Spleen (tissue), 11 donors: Measurements from ENCODE around the gene HMCN2. TPM values are rescaled to one million over a fixed set of nuclear protein-coding genes. Genes with fewer than 3 reads are reported as not detected.
A peak's percentile ranks its signal among the peaks of the same experiment; 100 is the strongest.

Source experiments
- DNase-seq: peaks from one replicate; pipeline ENCODE4 v3.0.0-alpha.2; 2020
- H3K27ac ChIP-seq, 8 donors: fragments of 200-600 bp; sonication (generic) in 7 of 8; 1 replicate in 4 of 8; 2 replicates in 4 of 8; pipeline versions ENCODE4 v1.5.0 to v1.8.0; 2016 to 2021; ENCODE audit warnings: inconsistent platforms in 4 of 8, mild to moderate bottlenecking in 4 of 8, moderate library complexity in 1 of 8
- H3K27me3 ChIP-seq, 7 donors: fragments of 200-600 bp; sonication (generic) in 6 of 7; replicated peaks in 1 of 7; 1 replicate in 4 of 7; 2 replicates in 3 of 7; pipeline versions ENCODE4 v1.5.0 to v1.8.0; 2016 to 2021; ENCODE audit warnings: inconsistent platforms in 3 of 7, mild to moderate bottlenecking in 1 of 7
- H3K36me3 ChIP-seq, 6 donors: fragments of 200-600 bp; sonication (generic) in 5 of 6; 1 replicate in 4 of 6; 2 replicates in 2 of 6; pipeline versions ENCODE4 v1.5.0 to v1.8.0; 2016 to 2021; ENCODE audit warnings: inconsistent platforms in 2 of 6
- H3K4me1 ChIP-seq, 6 donors: fragments of 200-600 bp; sonication (generic) in 5 of 6; 1 replicate in 3 of 6; 2 replicates in 3 of 6; pipeline versions ENCODE4 v1.5.0 to v1.8.0; 2016 to 2021; ENCODE audit warnings: inconsistent platforms in 3 of 6
- H3K4me3 ChIP-seq, 8 donors: fragments of 200-600 bp; sonication (generic) in 7 of 8; 1 replicate in 4 of 8; 2 replicates in 4 of 8; pipeline versions ENCODE4 v1.5.0 to v1.8.0; 2016 to 2021; ENCODE audit warnings: inconsistent platforms in 4 of 8, mild to moderate bottlenecking in 4 of 8, moderate library complexity in 2 of 8
- H3K9me3 ChIP-seq, 8 donors: fragments of 200-600 bp; sonication (generic) in 7 of 8; 1 replicate in 4 of 8; 2 replicates in 4 of 8; pipeline versions ENCODE4 v1.5.0 to v1.8.0; 2016 to 2021; ENCODE audit warnings: inconsistent platforms in 4 of 8
- CTCF ChIP-seq, 11 experiments: fragments of 200-600 bp in 7 of 11; fragments of 450-650 bp in 4 of 11; sonication (generic) in 4 of 11; IDR thresholded peaks in 8 of 11; conservative IDR thresholded peaks in 3 of 11; 1 replicate in 7 of 11; 2 replicates in 4 of 11; pipeline versions ENCODE4 v1.4.0 to v1.8.0; 2016 to 2021; ENCODE audit warnings: antibody characterized with exemption in 11 of 11, inconsistent platforms in 4 of 11, mild to moderate bottlenecking in 1 of 11
- POLR2A ChIP-seq, 3 donors: fragments of 450-650 bp; IDR thresholded peaks; one replicate each; pipeline ENCODE4 v1.5.1; 2017; ENCODE audit warnings: antibody characterized with exemption in 3 of 3, mild to moderate bottlenecking in 1 of 3
- POLR2AphosphoS5 ChIP-seq, 3 donors: sonication (generic); formaldehyde crosslinking; IDR thresholded peaks; one replicate each; pipeline ENCODE4 v1.5.1; 2017; ENCODE audit warnings: antibody characterized with exemption in 3 of 3
- WGBS, 5 donors: extraction: QIAGEN DNeasy Blood & Tissue Kit in 3 of 5; methylation state at CpG; one replicate each; pipeline versions ENCODE4 v1.1.5 to v1.1.7; 2013 to 2018; 5-methylcytosine and 5-hydroxymethylcytosine counted together
- intact Hi-C: fragments of 100-400 bp; cut with DNase I; formaldehyde crosslinking; loops from one replicate; pipeline ENCODE4 v1.15.0; 2023; ENCODE audit warnings: low total_unique reads
- polyA plus RNA-seq, 3 donors: library from polyadenylated mRNA; stranded (reverse); fragments of 200-250 nt; gene quantifications; one replicate each; pipeline ENCODE4 v1.2.1, GENCODE V29; 2013
- total RNA-seq, 7 donors: library from RNA; depleted of rRNA in 3 of 7; stranded (reverse); fragments of >200 nt in 3 of 7; fragmentation: NEBNext Ultra II Directional in 4 of 7; extraction: Animal tissue kit (Norgen Biotek cat#: 25700) in 4 of 7; gene quantifications; one replicate each; pipeline versions ENCODE4 v1.1.0 to v1.2.1, GENCODE V29; 2016 to 2021
- donor health status: healthy with polysubstance abuse.
- donor health status: DM: no; HTN: no; CAD: no; lungs with moderate emphysema.
- donor health status: DM: no; HTN: no; CAD: no.
- donor health status: Bipolar disorder and iron deficiency.
- donor health status: healthy.
- donor health status: DM: no; HTN: no; CAD: no.
- donor health status: DM: yes; HTN: yes; CAD: no.

HMCN2 gene
- total and polyA plus RNA-seq, 10 donors = 0.09 to 1.9 (median 0.73) TPM

- intact Hi-C loops = no loop called here
- no peaks in the 10 kb centered on the region for H3K36me3 ChIP-seq
- 71 to 80% (median 77%) methylated on average over 17 of the region's 17 CpGs for WGBS, 5 donors
- peaks cover 0 to 15% (median 12%) of the 10 kb centered on the region in 6 donors for H3K4me1 ChIP-seq
- peak; percentile 36 for DNase-seq
- peaks cover 0 to 6% (median 0%) of the 10 kb centered on the region in 8 donors for H3K9me3 ChIP-seq
- no peak overlapping the region for H3K4me3 ChIP-seq
- H3K27ac ChIP-seq = no peak overlapping the region
- H3K27me3 ChIP-seq = peaks cover 4 to 100% (median 49%) of the 10 kb centered on the region in 7 donors
- no peak for TF ChIP-seq POLR2A (IDR thresholded peaks at IDR 0.05)
- TF ChIP-seq POLR2AphosphoS5 (IDR thresholded peaks at IDR 0.05) = no peak
- TF ChIP-seq CTCF (IDR thresholded peaks at IDR 0.05 in 8 of 11, conservative IDR thresholded peaks at IDR 0.05 in 3 of 11) = no peak
These were observed 3.4 kb upstream of the HMCN2 start for GRCh38 chr9:130262061-130262745.

GRCh38 chr9:130262771-130263170, 2.8 kb upstream of the HMCN2 start:
- H3K9me3 ChIP-seq = peaks cover 0 to 5% (median 0%) of the 10 kb centered on the region in 8 donors
- H3K4me1 ChIP-seq = peaks cover 0 to 15% (median 12%) of the 10 kb centered on the region in 6 donors
- H3K27me3 ChIP-seq = peaks cover 4 to 100% (median 51%) of the 10 kb centered on the region in 7 donors
- peak; percentile 29 for DNase-seq
- 68 to 74% (median 74%) methylated on average over 7 of the region's 7 CpGs for WGBS, 5 donors
- H3K4me3 ChIP-seq = no peak overlapping the region
- TF ChIP-seq CTCF (IDR thresholded peaks at IDR 0.05 in 8 of 11, conservative IDR thresholded peaks at IDR 0.05 in 3 of 11) = no peak
- TF ChIP-seq POLR2A (IDR thresholded peaks at IDR 0.05) = no peak
- no peak for TF ChIP-seq POLR2AphosphoS5 (IDR thresholded peaks at IDR 0.05)
- no peak overlapping the region for H3K27ac ChIP-seq
- intact Hi-C loops = no loop called here
- H3K36me3 ChIP-seq = no peaks in the 10 kb centered on the region

GRCh38 chr9:130263601-130264413, 1.8 kb upstream of the HMCN2 start:
- Histone ChIP-seq H3K27ac (no peak overlapping the region), H3K36me3 (no peaks in the 10 kb centered on the region), H3K9me3 (no peaks in the 10 kb centered on the region), H3K4me3 (no peak overlapping the region), H3K27me3 (peaks cover 4 to 100% (median 61%) of the 10 kb centered on the region in 7 donors), H3K4me1 (peaks cover 0 to 17% (median 13%) of the 10 kb centered on the region in 6 donors)
- intact Hi-C loops = no loop called here
- WGBS, 5 donors = 51 to 61% (median 53%) methylated on average over 6 to 10 of the region's 10 CpGs
- peak; percentile 43 for DNase-seq
- no peak for TF ChIP-seq POLR2A (IDR thresholded peaks at IDR 0.05)

GRCh38 chr9:130264414-130265350, 878 bp upstream of the HMCN2 start:
- peaks cover 4 to 98% (median 64%) of the 10 kb centered on the region in 7 donors for H3K27me3 ChIP-seq
- intact Hi-C loops = no loop called here
- no peak overlapping the region for H3K27ac ChIP-seq
- H3K36me3 ChIP-seq = no peaks in the 10 kb centered on the region
- no peaks in the 10 kb centered on the region for H3K9me3 ChIP-seq
- peak; percentile 48 for DNase-seq
- TF ChIP-seq POLR2A (IDR thresholded peaks at IDR 0.05) (no peak), CTCF (IDR thresholded peaks at IDR 0.05 in 8 of 11, conservative IDR thresholded peaks at IDR 0.05 in 3 of 11) (no peak), POLR2AphosphoS5 (IDR thresholded peaks at IDR 0.05) (no peak)
- H3K4me3 ChIP-seq = no peak overlapping the region
- peaks cover 0 to 17% (median 13%) of the 10 kb centered on the region in 6 donors for H3K4me1 ChIP-seq
- WGBS, 5 donors = 47 to 62% (median 61%) methylated on average over 13 to 18 of the region's 18 CpGs
